Measurements from ENCODE around the gene RTKN2. TPM values are rescaled to one million over a fixed set of nuclear protein-coding genes. Genes with fewer than 3 reads are reported as not detected.

Gene RTKN2
- total and polyA plus RNA-seq, 10 donors, result 0.26 to 5.7 (median 1.6) TPM

- Histone ChIP-seq H3K36me3 (no peaks in the 10 kb centered on the region), H3K4me1 (peaks cover 0 to 31% (median 0%) of the 10 kb centered on the region in 6 donors), H3K27ac (peak overlapping the region in 2 of 8 donors; percentile 1 to 37), H3K27me3 (replicated peaks in 1 of 7) (no peaks in the 10 kb centered on the region), H3K9me3 (no peaks in the 10 kb centered on the region), H3K4me3 (no peak overlapping the region)
- TF ChIP-seq POLR2AphosphoS5 (IDR thresholded peaks at IDR 0.05) (no peak), CTCF (IDR thresholded peaks at IDR 0.05 in 8 of 11, conservative IDR thresholded peaks at IDR 0.05 in 3 of 11) (no peak), POLR2A (IDR thresholded peaks at IDR 0.05) (no peak)
- WGBS, 5 donors, result 67 to 75% (median 72%) methylated on average over 2 of the region's 2 CpGs
- intact Hi-C loops (cut with DNase I; ENCODE audit: low total_unique reads), result no loop called here
- no peak for DNase-seq
Observed at GRCh38 chr10:62182171-62182570, 86.5 kb downstream of the RTKN2 start.

- Histone ChIP-seq H3K27ac (no peak overlapping the region), H3K36me3 (no peaks in the 10 kb centered on the region), H3K27me3 (replicated peaks in 1 of 7) (no peaks in the 10 kb centered on the region), H3K9me3 (no peaks in the 10 kb centered on the region), H3K4me1 (peaks cover 0 to 25% (median 0%) of the 10 kb centered on the region in 6 donors), H3K4me3 (no peak overlapping the region)
- intact Hi-C loops (cut with DNase I; ENCODE audit: low total_unique reads), result no loop called here
- WGBS, 5 donors, result 93 to 98% (median 96%) methylated on average over 4 of the region's 4 CpGs
- DNase-seq, result no peak
- TF ChIP-seq POLR2AphosphoS5 (IDR thresholded peaks at IDR 0.05) (no peak), POLR2A (IDR thresholded peaks at IDR 0.05) (no peak), CTCF (IDR thresholded peaks at IDR 0.05 in 8 of 11, conservative IDR thresholded peaks at IDR 0.05 in 3 of 11) (no peak)
Observed at GRCh38 chr10:62180677-62181076, 88.0 kb downstream of the RTKN2 start.

- peaks cover 0 to 15% (median 0%) of the 10 kb centered on the region in 6 donors for H3K4me1 ChIP-seq
- H3K36me3 ChIP-seq, result no peaks in the 10 kb centered on the region
- no peak for TF ChIP-seq CTCF (IDR thresholded peaks at IDR 0.05 in 8 of 11, conservative IDR thresholded peaks at IDR 0.05 in 3 of 11)
- TF ChIP-seq POLR2A (IDR thresholded peaks at IDR 0.05), result no peak
- 90 to 99% (median 95%) methylated on average over 2 of the region's 2 CpGs for WGBS, 5 donors
- no peak for DNase-seq
- H3K27me3 ChIP-seq (replicated peaks in 1 of 7), result no peaks in the 10 kb centered on the region
- no peaks in the 10 kb centered on the region for H3K9me3 ChIP-seq
- no peak overlapping the region for H3K4me3 ChIP-seq
- H3K27ac ChIP-seq, result no peak overlapping the region
- intact Hi-C loops (cut with DNase I; ENCODE audit: low total_unique reads), result no loop called here
Observed at GRCh38 chr10:62178568-62178967, 90.1 kb downstream of the RTKN2 start.

GRCh38 chr10:62177111-62177510 lies 91.5 kb downstream of the RTKN2 start:
- DNase-seq, result no peak
- Histone ChIP-seq H3K36me3 (no peaks in the 10 kb centered on the region), H3K4me3 (no peak overlapping the region), H3K27ac (no peak overlapping the region), H3K27me3 (replicated peaks in 1 of 7) (no peaks in the 10 kb centered on the region), H3K9me3 (peaks cover 0 to 12% (median 9%) of the 10 kb centered on the region in 8 donors), H3K4me1 (peaks cover 0 to under 1% (median 0%) of the 10 kb centered on the region in 6 donors)
- TF ChIP-seq CTCF (IDR thresholded peaks at IDR 0.05 in 8 of 11, conservative IDR thresholded peaks at IDR 0.05 in 3 of 11), result no peak
- TF ChIP-seq POLR2AphosphoS5 (IDR thresholded peaks at IDR 0.05), result no peak
- TF ChIP-seq POLR2A (IDR thresholded peaks at IDR 0.05), result no peak
- WGBS, 5 donors, result 83 to 92% (median 89%) methylated on average over 3 of the region's 3 CpGs
- intact Hi-C loops (cut with DNase I; ENCODE audit: low total_unique reads), result no loop called here
